CD4-positive, alpha-beta T cell treated with Interleukin-17A for 4 hours (primary cell): ENCODE data around the gene CARD11.
"Not testable (repeated sequence)": the region's sequence is repeated elsewhere in the genome, so short reads cannot be mapped to it uniquely, and the experiment has no call there.

Experiments used
- DNase-seq: peaks from one replicate; pipeline ENCODE4 v3.0.0-alpha.2; 2020; ENCODE audit warnings: mixed read lengths

Gene CARD11

GRCh38 chr7:2923291-2923781, 120.3 kb downstream of the CARD11 start:
- no peak for DNase-seq

DNA sequence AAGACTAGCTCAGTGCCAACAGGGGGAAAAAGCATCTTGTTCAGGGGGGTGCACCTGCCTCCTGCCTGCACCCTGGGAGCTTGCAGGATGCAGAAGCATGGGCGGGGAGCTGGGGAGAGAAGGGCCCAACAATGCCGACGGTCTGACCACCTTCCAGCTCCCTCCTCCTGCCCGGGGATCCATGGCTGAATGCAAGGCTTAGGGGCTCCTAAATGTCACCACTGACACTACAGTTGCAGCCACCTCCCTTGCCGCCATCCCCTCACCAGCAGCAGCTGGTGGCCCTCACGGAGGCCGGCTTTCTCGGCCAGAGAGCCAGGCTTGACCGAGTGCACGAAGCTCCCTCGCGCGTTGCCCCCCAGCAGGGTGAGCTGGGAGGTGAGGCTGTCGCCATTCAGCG, 120.8 kb downstream of the CARD11 start:
- no peak for DNase-seq

DNA sequence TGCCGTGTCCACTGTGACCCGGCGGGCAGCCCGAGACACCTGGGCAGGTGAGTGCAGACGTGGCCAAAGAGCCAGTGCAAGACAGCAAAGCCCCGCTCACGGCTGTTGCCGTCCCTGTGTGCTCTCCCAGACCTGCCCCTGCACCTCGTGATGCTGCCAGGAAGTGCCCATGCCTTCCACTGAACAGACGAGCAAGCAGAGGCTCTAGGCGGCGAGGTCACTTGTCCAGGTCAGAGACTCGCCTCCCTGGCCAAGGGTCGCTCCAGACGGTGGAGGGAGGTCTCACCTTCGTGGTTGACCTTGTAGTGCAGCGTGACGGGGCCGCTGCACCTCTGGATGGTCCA, 121.3 kb downstream of the CARD11 start:
- no peak for DNase-seq

DNA sequence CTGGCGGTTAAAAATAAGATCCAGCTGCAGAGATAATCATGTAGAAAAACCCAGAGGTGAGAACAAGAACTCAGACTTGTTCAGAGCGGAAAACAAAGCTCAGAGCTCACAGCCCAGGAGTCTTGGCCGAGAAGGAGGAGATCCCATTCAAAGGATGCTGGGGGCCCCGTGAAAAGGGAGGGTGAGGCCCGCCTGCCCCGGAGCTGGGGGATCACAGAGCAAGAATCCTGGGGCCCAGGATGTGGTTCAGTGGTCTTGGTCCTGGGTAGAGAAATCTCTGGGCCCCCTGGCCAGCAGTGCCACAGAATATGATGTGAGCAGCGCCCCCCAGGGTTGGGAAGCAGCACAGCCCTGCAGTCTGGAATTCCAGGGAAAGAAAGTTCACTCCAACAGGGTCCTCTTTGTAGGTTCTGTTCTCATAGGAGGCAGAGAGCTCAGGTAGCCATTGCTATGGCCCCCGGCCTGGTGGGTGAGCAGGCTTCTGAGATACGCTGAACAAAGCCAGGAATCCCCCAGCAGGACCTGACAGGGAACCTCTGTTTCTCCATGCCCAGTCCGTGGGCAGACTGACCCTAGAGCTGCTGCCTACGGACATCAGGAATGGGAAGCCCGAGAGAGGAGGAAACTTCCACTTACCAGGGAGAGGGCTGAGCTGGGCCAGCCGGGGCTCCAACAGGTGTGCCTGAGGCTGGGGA, 121.9 kb downstream of the CARD11 start:
- DNase-seq, result no peak

DNA sequence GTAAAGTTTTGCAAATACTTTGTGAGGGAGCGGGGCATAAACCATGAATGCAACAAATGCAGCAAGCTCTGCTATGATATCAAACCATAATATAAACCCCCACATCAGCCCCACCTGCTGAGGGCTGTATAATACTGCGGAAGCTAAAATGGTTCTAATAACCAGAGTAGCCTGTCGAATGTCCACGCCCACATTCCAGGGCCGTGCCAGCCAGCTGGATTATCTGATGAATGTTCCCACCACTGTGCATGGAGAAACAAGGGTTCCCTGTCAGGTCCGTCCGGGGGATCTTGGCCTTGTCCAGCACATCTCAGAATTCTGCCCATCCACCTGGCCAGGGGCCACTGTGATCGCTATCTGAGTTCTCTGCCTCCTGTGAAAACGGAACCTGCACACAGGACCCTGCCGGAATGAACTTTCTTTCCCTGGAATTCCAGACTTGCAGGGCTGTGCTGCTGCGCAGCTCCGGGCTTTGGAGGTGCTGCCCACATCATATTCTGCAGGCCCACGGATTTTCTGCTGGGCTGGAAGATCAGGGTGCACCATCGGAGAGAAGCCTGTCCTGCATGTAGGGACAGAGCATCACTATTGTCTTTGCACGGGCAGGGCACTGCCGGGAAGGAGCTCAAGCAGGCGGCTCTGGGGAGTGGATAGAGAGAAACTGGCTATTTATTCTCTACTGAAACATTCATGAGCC, 122.6 kb downstream of the CARD11 start:
- no peak for DNase-seq

DNA sequence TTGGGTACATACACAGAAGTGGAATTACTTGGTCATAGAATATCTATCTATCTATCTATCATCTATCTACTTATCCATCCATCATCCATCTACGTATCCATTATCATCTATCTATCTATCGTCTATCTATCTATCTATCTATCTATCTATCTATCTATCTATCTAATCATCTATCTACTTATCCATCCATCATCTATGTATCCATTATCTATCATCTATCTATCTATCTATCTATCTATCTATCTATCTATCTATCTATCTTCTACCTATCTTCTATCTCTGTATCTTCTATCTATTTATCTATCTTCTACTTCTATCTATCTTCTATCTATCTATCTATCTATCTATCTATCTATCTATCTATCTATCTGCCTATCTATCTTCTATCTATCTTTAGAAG, 123.2 kb downstream of the CARD11 start:
- DNase-seq, result not testable (repeated sequence)

- no peak for DNase-seq
These were observed 123.6 kb downstream of the CARD11 start for GRCh38 chr7:2920041-2920440.

DNA sequence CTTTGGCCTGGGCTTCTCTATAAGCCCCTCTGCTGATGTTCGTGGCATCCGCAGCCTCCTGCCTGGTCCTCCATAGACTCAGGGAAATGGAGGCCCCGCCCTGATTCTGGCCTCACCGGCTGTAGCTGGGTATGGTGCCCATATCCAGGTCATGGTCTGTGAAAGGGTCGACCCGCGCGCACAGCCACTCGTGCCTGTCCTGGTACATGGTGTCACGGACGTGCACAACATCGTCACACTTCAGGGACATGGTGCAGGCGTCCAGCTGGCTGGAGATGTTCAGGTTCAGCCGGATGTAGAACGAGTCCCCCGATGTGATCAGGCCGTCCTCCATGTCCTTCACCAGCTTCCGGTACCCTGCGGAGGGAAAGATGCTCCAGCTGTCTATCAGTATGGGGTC, 124.4 kb downstream of the CARD11 start:
- no peak for DNase-seq

DNA sequence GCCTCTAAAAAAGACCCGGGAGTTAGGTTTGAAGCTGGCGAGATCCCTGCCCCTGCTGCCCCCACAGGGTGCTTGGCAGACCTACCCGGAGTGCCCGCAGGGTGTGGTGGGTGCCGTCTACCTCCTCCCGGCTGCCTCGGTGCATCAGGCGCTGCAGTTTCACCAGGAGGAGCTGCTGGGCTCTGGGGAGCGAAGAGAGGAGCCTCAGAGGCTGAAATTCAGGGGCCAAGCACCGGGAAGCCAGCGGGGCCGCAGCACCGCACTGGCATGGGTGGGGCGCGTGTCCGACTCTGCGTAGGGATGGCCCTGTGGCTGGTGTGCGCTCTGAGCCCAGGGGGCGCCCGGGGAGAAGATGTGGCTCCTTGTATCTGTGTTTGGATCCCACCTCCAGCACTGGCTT, 125.3 kb downstream of the CARD11 start:
- DNase-seq, result no peak

DNA sequence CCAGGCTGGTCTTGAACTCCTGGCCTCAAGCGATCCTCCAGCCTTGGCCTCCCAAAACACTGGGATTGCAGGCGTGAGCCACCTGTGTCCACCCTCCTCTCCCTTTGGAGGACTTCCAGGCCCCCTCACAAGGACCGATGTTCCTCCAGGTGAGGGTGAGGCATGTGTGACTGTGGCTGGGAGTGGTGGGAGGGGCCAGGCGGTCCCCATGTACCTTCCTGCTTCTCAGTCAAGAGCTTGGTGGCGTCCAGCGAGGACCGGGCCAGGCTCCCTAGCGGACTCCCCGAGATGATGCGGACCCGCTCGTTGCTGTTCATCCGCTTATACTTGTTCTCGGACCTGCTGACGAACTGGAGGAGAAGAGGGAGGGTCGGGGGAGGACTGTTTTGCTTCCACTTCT, 128.6 kb downstream of the CARD11 start:
- DNase-seq, result no peak

DNA sequence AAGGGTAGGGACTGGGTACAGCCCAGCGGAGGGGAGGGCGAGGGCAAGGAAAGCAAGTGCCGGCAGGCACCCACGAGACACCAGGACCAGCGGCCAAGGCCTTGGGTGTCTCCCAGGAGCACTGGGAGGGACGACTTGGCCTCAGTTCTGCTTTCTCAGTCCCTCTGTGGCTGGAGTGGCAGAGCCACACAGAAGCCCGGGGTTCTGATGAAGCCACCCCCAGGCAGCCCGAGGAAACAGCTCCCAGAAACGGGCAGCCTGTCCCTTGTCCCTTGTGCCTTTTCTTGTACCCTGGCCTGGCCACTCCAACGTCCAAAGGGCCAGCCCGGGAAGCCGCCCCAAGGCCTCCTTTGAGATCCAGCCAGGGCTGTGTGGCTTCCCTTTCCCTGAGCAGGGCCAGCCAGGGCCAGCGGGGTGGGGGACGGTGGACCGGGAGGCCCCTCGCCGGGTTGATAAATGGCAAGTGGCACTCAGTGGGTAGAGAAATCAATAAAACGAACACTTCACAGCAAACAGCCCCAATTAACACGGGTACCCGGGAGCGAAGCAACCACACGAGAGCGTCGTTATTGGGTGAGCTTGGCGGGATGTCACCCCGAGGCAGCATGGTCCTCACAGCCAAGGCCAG, 129.8 kb downstream of the CARD11 start:
- DNase-seq, result no peak

GRCh38 chr7:2912684-2913439, 130.8 kb downstream of the CARD11 start:
- no peak for DNase-seq

DNA sequence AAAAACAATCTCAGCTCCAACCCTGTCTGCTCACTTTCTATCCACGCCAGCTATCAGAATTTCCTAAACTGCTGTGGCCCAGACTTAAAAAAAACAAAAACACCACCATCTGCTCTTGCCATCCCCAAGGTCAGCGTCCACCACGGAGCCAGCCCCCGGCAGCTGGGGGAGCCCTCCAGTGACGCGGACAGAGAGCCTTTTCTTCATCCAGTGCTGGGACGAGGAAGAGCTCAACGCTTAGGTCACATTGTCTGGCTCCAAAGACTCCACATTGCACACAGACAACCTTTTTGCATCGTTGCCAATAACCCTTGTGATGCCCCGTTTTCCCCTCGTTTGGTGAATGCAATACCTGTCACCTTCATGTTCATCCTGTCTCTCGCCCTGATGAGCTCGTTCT, 132.2 kb downstream of the CARD11 start:
- no peak for DNase-seq

- no peak for DNase-seq
These were observed 134.1 kb downstream of the CARD11 start for GRCh38 chr7:2909471-2910039.

DNA sequence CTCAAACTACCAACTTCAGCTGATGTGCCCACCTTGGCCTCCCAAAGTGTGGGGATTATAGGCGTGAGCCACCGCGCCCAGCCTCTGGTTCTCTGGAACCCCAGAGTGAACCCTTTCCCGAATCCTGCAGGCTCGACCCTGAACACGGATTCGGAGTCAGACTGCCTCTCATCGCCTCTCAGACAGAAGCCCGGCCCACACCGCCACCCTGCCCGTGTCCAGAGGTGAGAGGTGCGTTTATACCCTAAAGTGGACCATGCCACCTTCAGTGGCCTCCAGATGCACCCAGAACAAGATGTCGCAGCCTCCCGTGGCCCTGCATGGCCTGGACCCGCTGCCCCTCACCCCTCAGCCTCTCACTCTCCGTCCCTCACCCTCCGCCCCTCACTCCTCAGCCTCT, 134.6 kb downstream of the CARD11 start:
- DNase-seq, result no peak

GRCh38 chr7:2908103-2908683, 135.5 kb downstream of the CARD11 start:
- DNase-seq, result no peak

GRCh38 chr7:2906197-2906931, 137.3 kb downstream of the CARD11 start:
- DNase-seq, result no peak

- DNase-seq, result no peak
These were observed 138.2 kb downstream of the CARD11 start for GRCh38 chr7:2905500-2905899.

GRCh38 chr7:2905027-2905426, 138.6 kb downstream of the CARD11 start:
- no peak for DNase-seq

DNA sequence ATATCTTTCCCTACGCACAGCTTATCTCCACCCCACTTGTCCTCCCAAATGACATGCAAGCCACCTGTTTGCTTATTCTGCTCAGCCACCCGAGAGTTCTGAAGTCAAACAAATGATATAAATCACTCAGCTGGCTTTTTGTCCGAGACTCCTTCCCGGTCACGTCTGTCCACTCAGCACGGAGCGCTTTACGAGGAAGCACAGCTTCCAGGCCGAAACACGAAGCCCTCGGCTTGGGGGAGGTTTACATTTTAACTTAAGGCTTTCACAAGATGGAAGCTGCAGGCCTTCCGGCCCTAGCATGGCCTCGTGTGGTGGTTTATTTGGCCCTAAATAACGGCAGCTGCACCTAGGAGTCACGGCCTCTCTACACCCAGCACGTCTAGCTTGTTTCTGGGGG, 139.5 kb downstream of the CARD11 start:
- no peak for DNase-seq

DNA sequence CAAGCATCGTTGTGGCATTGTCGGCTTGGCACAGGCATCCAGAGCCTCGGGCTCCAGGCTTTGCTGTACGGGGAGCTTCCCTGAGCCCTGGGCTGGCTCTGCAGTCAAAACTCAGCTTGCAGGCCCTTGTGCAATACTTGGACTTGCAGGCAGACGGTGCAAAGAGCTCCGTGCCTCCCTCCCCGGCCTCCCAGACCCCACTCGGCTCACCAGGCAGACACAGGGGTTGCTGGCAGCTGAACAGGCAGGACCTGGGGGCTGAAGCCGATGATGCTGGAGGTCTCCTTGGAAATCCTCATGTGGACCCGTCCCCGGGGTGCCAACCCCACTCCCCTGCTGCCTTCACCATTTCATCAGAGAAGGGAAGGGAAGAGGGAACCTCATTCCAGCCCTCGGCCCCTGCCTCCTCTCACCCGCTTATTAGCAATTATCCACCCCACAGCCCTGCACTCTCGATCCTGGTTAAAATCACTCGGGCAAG, 139.9 kb downstream of the CARD11 start:
- DNase-seq, result no peak

DNA sequence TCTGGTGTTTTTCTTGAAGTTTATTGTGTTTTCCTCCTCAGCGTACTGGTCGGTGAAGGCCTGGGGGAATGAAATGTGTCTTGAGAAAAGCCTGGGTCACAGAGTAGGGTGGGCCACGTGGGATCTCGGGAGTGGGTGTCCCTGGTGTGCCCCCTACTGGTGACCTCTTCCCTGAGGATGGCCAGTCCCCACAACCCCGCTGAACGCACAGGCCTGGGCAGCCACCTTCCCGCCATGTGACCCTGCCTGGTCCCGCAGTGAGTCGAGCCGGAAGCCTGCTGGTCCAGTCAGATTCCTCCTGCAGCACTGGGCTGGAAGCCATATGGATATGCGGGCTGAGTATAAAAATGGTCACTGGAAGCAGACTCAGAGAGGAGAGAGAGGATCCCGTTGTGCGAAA, 146.6 kb downstream of the CARD11 start:
- no peak for DNase-seq
